Endodermal cell (in vitro differentiated cells): Measurements from ENCODE around the gene SEPTIN12. TPM values are rescaled to one million over a fixed set of nuclear protein-coding genes. Genes with fewer than 3 reads are reported as not detected.
A peak's percentile ranks its signal among the peaks of the same experiment; 100 is the strongest.

ENCODE experiments used
- DNase-seq: peaks from one replicate; pipeline ENCODE4 v3.0.0-alpha.2; 2017
- H3K27ac ChIP-seq: 2 replicates; pipeline ENCODE4 v1.5.1; 2013; ENCODE audit warnings: mild to moderate bottlenecking, low read depth, low read length, moderate library complexity
- H3K27me3 ChIP-seq: 2 replicates; pipeline ENCODE4 v1.6.1; 2013; ENCODE audit warnings: mild to moderate bottlenecking, low read length, moderate library complexity; ENCODE audit not compliant: insufficient read depth, control insufficient read depth, poor library complexity, severe bottlenecking
- H3K36me3 ChIP-seq: 2 replicates; pipeline ENCODE4 v1.7.0; 2013; ENCODE audit warnings: mild to moderate bottlenecking, low read length, moderate library complexity; ENCODE audit not compliant: control insufficient read depth, insufficient read depth
- H3K4me1 ChIP-seq: one replicate; pipeline ENCODE4 v1.7.0; 2013; ENCODE audit warnings: low read length; ENCODE audit not compliant: control insufficient read depth, insufficient read depth
- H3K4me3 ChIP-seq: 2 replicates; pipeline ENCODE4 v1.5.1; 2013; ENCODE audit warnings: mild to moderate bottlenecking, low read length, moderate library complexity
- H3K9ac ChIP-seq: 2 replicates; pipeline ENCODE4 v1.6.1; 2013; ENCODE audit warnings: mild to moderate bottlenecking, low read length, moderate library complexity; ENCODE audit not compliant: poor library complexity, severe bottlenecking; ENCODE audit errors: extremely low read depth
- H3K9me3 ChIP-seq: 2 replicates; pipeline ENCODE4 v1.6.1; 2013; ENCODE audit warnings: mild to moderate bottlenecking, low read length, moderate library complexity; ENCODE audit not compliant: control insufficient read depth
- H3K27ac Mint-ChIP-seq: 2 replicates; pipeline ENCODE4 v1.8.0; 2020; ENCODE audit warnings: mixed read lengths
- H3K27me3 Mint-ChIP-seq: 2 replicates; pipeline ENCODE4 v1.8.0; 2021; ENCODE audit warnings: mild to moderate bottlenecking, mixed read lengths; ENCODE audit not compliant: insufficient read depth
- H3K36me3 Mint-ChIP-seq: 2 replicates; pipeline ENCODE4 v1.8.0; 2020; ENCODE audit warnings: low read depth, mixed read lengths
- H3K4me1 Mint-ChIP-seq: 2 replicates; pipeline ENCODE4 v1.8.0; 2020; ENCODE audit warnings: mixed read lengths
- H3K4me3 Mint-ChIP-seq: 2 replicates; pipeline ENCODE4 v1.8.0; 2020; ENCODE audit warnings: mild to moderate bottlenecking, moderate library complexity, mixed read lengths
- H3K9me3 Mint-ChIP-seq: 2 replicates; pipeline ENCODE4 v1.8.0; 2020; ENCODE audit warnings: mild to moderate bottlenecking, mixed read lengths
- CTCF ChIP-seq: fragments of 200-600 bp; sonication (generic); conservative IDR thresholded peaks from 2 replicates; pipeline ENCODE4 v1.5.0; 2021; ENCODE audit warnings: antibody characterized with exemption, mild to moderate bottlenecking
- WGBS, 2 experiments: methylation state at CpG; one replicate each; pipeline versions ENCODE4 v1.1.5 to v1.1.7; 2013; ENCODE audit warnings: missing lambda C conversion rate in 2 of 2, mixed read lengths in 1 of 2; ENCODE audit not compliant: insufficient coverage in 1 of 2, insufficient read length in 1 of 2; 5-methylcytosine and 5-hydroxymethylcytosine counted together
- total RNA-seq, 2 donors: library from RNA; stranded (reverse); fragmentation: NEBNext Ultra II Directional in 1 of 2; extraction: Animal tissue kit (Norgen Biotek cat#: 25700) in 1 of 2; gene quantifications; 2 replicates in 1 of 2; 3 replicates in 1 of 2; pipeline ENCODE4 v1.2.1, GENCODE V29; 2021

The SEPTIN12 gene
- total RNA-seq, 2 donors from 2014 or later: 0.40 to 0.73 TPM

- DNase-seq: no peak
- Mint-ChIP-seq H3K27ac (no peak overlapping the region), H3K36me3 (peaks cover 60% of the 10 kb centered on the region), H3K4me3 (no peak overlapping the region), H3K27me3 (no peaks in the 10 kb centered on the region), H3K9me3 (no peaks in the 10 kb centered on the region), H3K4me1 (no peaks in the 10 kb centered on the region)
- H3K27ac ChIP-seq: no peak overlapping the region
- H3K4me3 ChIP-seq: no peak overlapping the region
- H3K9ac ChIP-seq: no peak overlapping the region
- TF ChIP-seq CTCF: no peak
- no peaks in the 10 kb centered on the region for H3K9me3 ChIP-seq
- WGBS, 2 experiments: 92% methylated on average over 2 to 3 of the region's 3 CpGs
- no peaks in the 10 kb centered on the region for H3K27me3 ChIP-seq
- no peaks in the 10 kb centered on the region for H3K4me1 ChIP-seq
- peaks cover 74% of the 10 kb centered on the region for H3K36me3 ChIP-seq
Observed at GRCh38 chr16:4811242-4811641, 23.1 kb upstream of the SEPTIN12 start.

DNA sequence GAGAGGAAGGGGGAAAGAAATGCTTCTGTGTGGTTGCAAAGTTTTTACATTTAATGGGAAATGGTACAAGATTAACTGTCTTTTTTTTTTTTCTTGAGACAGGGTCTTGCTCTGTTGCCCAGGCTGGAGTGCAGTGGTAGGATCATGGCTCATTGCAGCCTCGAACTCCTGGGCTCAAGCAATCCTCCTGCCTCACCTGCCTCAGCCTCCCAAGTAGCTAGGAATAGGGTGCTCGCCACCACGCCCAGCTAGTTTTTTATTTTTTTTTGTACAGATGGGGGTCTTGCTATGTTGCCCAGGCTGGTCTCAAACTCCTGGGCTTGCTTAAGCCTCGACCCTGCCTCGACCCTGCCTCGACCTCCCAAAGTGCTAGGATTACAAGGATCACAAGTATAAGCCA is 18.1 kb upstream of the SEPTIN12 start:
- Histone ChIP-seq H3K36me3 (peaks cover 47% of the 10 kb centered on the region), H3K4me1 (peaks cover 5% of the 10 kb centered on the region), H3K9ac (no peak overlapping the region), H3K27ac (no peak overlapping the region), H3K27me3 (no peaks in the 10 kb centered on the region), H3K9me3 (no peaks in the 10 kb centered on the region), H3K4me3 (no peak overlapping the region)
- peaks cover 9% of the 10 kb centered on the region for H3K4me1 Mint-ChIP-seq
- H3K27me3 Mint-ChIP-seq: no peaks in the 10 kb centered on the region
- 94 to 96% methylated on average over 3 to 6 of the region's 6 CpGs for WGBS, 2 experiments
- no peak for DNase-seq
- H3K4me3 Mint-ChIP-seq: no peak overlapping the region
- H3K9me3 Mint-ChIP-seq: no peaks in the 10 kb centered on the region
- no peak overlapping the region for H3K27ac Mint-ChIP-seq
- TF ChIP-seq CTCF: no peak
- H3K36me3 Mint-ChIP-seq: peaks cover 37% of the 10 kb centered on the region

GRCh38 chr16:4805231-4805630 is 17.1 kb upstream of the SEPTIN12 start:
- no peaks in the 10 kb centered on the region for H3K9me3 Mint-ChIP-seq
- Histone ChIP-seq H3K4me1 (peaks cover 9% of the 10 kb centered on the region), H3K27me3 (no peaks in the 10 kb centered on the region), H3K9ac (no peak overlapping the region), H3K27ac (no peak overlapping the region), H3K4me3 (no peak overlapping the region), H3K36me3 (peaks cover 43% of the 10 kb centered on the region), H3K9me3 (no peaks in the 10 kb centered on the region)
- TF ChIP-seq CTCF: no peak
- peaks cover 34% of the 10 kb centered on the region for H3K36me3 Mint-ChIP-seq
- WGBS, 2 experiments: 93 to 95% methylated on average over 8 to 11 of the region's 11 CpGs
- H3K27me3 Mint-ChIP-seq: no peaks in the 10 kb centered on the region
- H3K4me1 Mint-ChIP-seq: peaks cover 9% of the 10 kb centered on the region
- DNase-seq: no peak
- peak overlapping the region; percentile 44 for H3K27ac Mint-ChIP-seq
- H3K4me3 Mint-ChIP-seq: no peak overlapping the region
